HG02885 (cell line): ENCODE results near the gene DNAJC27.

Source experiments
- ATAC-seq: cut with Tn5 transposase; IDR thresholded peaks from one replicate; pipeline ENCODE4 v1.9.1; 2021; ENCODE audit warnings: mild to moderate bottlenecking; ENCODE audit not compliant: unreplicated experiment, poor library complexity

The DNAJC27 gene

DNA sequence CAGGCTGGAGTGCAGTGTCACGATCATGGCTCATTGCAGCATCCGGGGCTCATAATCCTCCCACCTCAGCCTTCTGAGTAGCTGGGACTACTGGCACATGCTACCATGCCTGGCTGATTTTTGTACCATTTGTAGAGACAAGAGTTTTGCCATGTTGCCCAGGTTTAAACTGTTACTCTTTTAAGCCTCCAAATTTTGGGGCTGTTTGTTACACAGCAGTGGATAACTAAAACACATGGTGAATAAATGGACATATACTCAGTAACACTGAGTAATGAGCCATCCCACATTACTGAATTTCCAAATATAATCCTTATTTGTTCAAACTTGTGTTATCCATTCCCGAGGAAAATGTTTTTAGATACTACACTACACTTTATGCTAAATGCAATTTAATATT is 61.5 kb downstream of the DNAJC27 start:
- ATAC-seq = no peak

GRCh38 chr2:24909555-24910177 is 62.1 kb downstream of the DNAJC27 start:
- no peak for ATAC-seq

- ATAC-seq = no peak
These were observed 63.3 kb downstream of the DNAJC27 start for GRCh38 chr2:24908461-24908901.

- no peak for ATAC-seq
These were observed 64.6 kb downstream of the DNAJC27 start for GRCh38 chr2:24907116-24907515.

DNA sequence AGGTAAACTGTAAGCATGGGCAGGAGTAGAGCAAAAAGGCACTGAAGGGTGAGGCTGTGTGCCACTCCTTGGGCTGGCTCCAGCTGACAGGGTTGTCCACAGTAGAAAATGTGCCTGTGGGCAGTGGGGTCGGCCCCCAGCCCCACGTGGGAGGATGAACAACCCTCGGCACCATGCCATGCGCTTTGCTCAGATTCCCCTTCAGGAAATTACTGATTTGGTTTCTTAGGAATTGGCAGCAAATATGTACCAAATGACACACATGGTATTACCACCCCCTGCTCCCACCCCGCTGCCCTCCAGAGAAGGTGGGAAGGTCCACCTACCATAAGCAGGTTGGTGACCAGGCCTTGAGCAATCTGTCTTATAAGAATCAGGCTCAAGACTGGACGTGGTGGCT is 65.3 kb downstream of the DNAJC27 start:
- ATAC-seq = no peak

DNA sequence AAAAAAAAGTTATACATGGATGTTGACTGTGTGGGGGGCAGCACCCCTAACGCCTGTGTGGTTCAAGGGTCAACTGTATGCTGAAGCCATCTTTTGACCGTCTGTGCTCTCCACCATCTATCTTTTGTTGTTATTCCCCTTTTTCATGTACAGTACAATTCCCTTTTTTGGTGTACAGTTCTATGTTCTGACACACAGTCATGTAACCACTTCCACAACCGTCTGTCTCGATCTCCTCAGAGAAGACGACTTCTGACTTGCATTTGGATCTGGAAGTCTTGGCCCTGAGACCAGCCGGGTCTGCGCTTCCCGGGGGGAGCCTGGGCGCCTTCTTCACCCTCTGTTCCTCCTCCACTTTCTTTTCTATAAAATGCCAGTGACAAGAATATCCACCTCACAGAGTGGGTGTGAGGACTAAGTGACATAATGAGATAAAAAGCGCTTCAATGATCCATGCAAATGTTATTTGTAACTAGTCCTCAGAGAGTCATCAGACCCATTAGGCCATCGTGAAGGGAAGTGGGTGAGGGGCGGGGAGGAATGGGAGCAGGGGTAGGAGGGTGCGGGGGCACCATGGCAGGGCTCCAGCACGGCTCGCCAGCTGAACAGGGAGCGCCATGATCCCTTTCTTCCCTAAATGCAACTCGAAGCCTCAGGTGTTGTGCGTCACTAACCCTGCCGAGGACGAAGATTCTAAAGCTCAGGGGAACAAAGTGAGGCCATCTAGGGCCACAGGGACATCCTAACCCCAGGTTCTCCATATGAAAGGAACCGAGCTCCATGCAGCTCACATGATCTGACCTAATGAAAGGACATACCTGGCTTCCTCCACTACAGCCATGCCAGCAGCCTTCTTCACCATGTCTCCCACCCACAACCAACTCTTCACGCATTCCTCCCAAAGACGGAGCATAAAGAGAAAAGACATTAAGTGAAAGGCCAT is 68.3 kb downstream of the DNAJC27 start:
- ATAC-seq = no peak

GRCh38 chr2:24899361-24899910 is 72.3 kb downstream of the DNAJC27 start:
- ATAC-seq = no peak

DNA sequence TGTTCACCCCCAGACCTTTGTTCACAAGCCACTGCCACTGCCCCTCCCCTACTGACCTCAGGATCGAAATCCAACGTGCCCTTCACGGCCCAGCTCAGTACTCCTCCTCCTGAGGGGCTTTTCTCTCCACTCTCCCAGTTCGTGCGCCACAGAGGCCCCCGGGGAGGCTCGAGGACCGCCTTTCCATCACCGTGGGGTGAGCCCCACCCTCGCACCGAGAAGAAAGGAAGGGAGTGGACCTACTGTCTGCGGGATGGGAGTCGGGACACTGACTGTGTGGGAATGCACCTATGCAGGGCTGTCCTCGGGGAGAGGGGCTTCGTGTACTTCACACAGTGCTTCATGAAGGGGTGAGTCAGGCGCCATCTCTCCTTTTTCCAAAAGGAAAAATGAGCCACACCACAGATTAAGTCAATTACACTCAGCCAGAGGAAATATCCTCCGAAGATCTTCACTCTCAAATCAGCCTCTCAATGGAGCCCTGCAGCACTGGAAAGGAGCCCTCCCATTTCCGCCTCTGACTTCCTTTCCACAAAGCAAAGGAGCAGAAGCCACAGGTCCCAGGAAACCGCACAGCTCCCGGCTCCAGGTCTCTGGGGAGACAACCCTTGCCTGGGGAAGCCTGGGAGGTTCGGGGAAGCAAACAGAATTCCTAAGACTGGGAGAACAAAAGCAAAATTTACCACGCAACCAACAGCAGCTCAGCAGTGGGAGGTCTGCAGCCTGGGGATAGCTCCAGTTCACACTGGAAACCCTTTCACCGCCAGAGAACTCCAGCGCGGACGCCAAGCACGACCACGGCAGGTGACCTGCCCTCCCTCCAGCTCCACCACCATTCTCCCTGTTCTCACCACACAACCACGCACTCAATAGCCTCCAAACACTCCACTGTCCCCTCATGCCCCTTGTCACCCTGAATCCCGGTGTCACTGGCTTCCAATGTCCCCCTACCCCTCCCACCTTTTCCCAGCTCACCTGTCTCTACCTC is 73.3 kb downstream of the DNAJC27 start:
- no peak for ATAC-seq

GRCh38 chr2:24894750-24895149 is 77.0 kb downstream of the DNAJC27 start:
- ATAC-seq = no peak

DNA sequence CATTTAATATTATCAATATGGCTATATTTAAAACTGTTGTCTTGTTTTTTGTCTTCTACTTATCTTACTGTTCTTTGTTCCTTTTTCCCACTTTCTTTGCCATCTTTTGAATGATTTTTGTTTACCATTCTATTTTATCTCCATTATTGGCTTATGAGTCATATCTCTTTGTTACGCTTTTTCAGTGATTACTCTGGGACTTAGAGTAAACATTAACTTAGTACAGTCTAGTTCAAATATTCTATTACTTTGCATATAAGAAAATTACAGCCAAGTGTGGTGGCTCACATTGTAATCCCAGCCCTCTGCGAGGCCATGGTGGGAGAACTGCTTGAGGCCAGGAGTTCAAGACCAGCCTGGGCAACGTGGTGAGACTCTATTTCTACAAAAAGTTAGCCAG is 77.8 kb downstream of the DNAJC27 start:
- no peak for ATAC-seq
